NCI-H2196 (cell line): ENCODE results near the gene TEX264.
"Not testable (repeated sequence)": the region's sequence is repeated elsewhere in the genome, so short reads cannot be mapped to it uniquely, and the experiment has no call there.

Experiments
- DNase-seq: peaks from one replicate; lab custom pipeline; 2025; ENCODE audit not compliant: unreplicated experiment; lab: John Stamatoyannopoulos, UW

Gene TEX264

DNA sequence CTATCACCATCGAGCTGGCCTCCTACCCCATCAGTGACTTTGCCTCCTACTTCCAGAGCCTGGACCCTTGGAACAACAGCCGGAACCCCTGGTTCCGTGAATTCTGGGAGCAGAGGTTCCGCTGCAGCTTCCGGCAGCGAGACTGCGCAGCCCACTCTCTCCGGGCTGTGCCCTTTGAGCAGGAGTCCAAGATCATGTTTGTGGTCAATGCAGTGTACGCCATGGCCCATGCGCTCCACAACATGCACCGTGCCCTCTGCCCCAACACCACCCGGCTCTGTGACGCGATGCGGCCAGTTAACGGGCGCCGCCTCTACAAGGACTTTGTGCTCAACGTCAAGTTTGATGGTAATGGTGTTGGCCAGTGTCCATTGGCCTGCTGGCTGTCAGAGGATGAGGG, 41.9 kb downstream of the TEX264 start:
- no peak for DNase-seq

DNA sequence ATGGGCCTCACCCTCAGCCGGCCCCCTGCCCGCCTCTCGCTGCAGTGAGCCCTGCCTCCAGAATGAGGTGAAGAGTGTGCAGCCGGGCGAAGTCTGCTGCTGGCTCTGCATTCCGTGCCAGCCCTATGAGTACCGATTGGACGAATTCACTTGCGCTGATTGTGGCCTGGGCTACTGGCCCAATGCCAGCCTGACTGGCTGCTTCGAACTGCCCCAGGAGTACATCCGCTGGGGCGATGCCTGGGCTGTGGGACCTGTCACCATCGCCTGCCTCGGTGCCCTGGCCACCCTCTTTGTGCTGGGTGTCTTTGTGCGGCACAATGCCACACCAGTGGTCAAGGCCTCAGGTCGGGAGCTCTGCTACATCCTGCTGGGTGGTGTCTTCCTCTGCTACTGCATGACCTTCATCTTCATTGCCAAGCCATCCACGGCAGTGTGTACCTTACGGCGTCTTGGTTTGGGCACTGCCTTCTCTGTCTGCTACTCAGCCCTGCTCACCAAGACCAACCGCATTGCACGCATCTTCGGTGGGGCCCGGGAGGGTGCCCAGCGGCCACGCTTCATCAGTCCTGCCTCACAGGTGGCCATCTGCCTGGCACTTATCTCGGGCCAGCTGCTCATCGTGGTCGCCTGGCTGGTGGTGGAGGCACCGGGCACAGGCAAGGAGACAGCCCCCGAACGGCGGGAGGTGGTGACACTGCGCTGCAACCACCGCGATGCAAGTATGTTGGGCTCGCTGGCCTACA, 44.4 kb downstream of the TEX264 start:
- DNase-seq = no peak

DNA sequence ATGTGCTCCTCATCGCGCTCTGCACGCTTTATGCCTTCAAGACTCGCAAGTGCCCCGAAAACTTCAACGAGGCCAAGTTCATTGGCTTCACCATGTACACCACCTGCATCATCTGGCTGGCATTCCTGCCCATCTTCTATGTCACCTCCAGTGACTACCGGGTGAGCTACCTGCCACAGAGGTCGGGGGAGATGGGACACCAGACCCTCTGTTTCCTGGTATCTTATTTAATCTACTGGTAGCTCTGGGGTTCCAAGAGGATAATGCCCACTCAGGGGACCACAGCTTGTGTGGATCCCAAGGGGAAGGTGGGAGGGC, 44.9 kb downstream of the TEX264 start:
- DNase-seq = no peak

DNA sequence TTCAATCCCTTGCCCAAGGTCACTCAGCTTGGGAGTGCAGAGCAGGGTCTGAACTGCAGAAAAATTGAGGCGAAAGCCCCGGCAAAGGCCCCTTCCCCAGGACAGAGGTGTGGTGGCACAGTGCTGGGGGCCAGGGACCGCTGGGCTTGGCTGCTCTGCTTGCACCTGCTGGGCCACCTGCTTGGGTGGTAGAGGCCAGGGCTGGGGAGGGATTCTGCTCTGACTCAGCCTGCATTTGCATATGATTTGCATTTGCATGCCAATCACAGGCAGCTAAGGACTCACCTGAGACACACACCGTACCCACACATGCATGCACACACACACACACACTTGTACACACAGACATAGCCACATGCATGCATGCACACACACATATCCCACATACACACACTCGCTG, 45.8 kb downstream of the TEX264 start:
- no peak for DNase-seq

- no peak for DNase-seq
Measured at GRCh38 chr3:51717446-51717845, 46.4 kb downstream of the TEX264 start.

DNA sequence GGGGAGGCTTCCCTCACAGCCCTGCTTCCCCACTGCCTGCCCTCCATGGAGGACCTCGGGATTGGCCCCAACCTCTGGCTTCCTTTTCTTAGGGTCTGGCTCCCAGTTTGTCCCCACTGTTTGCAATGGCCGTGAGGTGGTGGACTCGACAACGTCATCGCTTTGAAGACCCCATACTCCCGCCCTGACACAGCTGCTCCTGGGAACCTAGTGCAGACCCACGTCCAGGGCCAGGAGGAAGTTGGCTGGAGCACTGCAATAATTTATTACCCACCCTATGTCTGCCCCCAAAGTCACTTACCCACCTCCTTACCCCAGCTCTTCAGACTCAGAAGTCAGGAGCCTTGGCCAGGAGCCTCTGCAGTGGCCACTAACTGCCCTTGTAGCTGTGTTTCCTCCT, 46.9 kb downstream of the TEX264 start:
- no peak for DNase-seq

- peak; percentile 62 for DNase-seq
Measured at GRCh38 chr3:51718547-51719409, 47.7 kb downstream of the TEX264 start.

DNA sequence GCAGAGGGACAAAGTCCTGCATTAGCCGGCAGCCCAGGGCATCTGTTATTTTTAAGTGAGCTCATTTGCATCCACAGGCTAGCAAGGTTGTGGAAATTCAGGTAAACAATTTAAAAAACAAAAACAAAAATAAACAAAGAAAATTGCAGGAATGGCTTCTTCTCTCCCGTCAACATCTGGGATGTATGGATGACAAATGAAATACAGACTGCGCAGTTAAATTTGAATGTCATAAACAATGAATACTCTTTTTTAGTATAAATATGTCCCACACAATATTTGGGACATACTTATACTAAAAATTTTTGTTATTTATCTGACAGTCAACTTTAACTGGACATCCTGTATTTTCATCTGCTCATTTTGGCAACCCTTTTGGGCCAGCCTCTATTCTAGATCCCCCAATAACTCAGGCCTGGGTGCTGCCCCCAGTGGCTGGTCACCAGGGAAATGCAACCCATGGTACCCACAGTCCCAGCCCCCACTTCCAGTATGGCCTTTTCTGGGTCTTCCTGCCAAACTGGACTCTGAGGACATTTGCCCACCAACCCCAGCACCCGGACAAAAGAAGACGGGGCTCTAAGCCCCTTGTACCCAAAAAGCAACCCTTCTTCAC, 48.5 kb downstream of the TEX264 start:
- DNase-seq = no peak

GRCh38 chr3:51720292-51721061, 49.4 kb downstream of the TEX264 start:
- no peak for DNase-seq

DNA sequence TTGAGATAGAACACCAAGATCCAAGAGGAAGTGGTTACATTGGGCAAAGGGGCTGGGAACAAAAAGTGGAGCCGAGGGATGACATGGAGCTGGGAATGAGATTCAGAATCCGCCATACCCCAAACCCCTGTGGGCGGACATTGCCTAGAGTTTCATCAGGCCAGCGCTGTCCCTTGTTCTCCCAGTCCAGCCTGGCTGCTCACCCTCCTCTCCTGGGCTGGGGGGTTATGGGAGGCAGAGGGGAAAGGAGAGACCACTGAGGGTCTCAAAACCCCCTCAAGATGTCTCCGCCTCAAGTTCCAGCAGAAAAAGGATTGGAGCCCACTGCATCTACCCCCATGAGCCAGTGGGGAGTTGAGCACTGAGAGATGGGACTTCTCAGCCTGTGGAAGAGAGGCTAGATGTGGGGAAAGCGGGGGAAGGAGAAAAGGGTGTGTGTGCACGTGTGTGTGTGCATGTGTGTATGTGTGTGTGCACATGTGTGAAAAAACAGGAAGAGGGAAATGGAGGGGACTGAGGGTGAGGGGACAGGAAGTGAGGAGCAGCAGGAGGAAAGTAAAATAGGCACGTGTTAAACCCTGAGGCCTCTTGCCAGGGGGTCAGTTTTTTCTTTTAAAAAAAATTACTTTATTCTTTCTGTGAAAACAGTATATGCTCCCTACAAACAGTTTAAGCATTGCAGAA, 50.2 kb downstream of the TEX264 start:
- DNase-seq = no peak

DNA sequence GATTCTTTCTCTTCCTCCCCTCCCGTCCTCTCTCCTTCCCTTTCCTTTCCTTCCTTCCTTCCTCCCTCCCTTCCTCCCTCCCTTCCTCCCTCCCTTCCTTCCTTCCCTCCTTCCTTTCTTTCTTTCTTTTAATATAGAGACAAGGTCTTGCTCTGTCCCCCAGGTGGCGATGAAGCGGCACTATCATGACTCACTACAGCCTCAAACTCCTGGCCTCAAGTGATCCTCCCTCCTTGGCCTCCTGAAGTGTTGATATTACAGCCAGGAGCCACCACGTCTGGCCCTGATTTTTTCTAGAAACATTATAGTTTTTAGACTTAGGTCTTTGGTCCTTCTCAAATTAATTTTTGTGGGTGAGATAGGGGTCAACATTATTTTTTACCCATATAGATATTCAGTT, 51.3 kb downstream of the TEX264 start:
- no peak for DNase-seq

- DNase-seq = no peak
Measured at GRCh38 chr3:51727500-51727899, 56.4 kb downstream of the TEX264 start.

- DNase-seq = no peak
Measured at GRCh38 chr3:51729042-51729633, 58.1 kb downstream of the TEX264 start.

DNA sequence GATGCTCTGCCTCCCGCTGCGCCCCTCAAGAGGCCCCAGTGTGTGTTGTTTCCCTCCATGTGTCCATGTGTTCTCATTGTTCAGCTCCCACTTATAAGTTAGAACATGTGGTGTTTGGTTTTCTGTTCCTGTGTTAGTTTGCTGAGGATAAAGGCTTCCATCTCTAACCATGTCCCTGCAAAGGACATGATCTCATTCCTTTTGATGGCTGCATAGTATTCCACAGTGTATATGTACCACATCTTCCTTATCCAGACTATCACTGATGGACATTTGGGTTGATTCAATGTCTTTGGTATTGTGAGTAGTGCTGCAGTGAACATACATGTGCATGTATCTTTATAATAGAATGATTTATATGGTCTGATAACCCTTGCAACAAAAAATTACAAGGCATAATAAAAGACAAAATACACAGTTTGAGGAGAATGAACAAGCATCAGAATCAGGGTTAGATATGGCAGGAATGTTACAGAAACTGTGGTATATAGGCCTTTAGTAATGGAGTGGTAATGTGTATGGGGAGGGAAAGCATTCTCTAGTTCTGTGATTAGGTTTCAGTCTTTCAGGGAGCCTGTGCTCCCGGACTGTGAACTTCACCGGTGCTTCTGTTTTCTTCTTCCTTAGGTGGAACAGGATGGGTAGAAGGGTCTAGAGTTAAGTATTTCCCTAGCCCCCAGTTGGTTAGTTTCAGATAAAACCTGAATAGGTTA, 63.0 kb downstream of the TEX264 start:
- DNase-seq = no peak

DNA sequence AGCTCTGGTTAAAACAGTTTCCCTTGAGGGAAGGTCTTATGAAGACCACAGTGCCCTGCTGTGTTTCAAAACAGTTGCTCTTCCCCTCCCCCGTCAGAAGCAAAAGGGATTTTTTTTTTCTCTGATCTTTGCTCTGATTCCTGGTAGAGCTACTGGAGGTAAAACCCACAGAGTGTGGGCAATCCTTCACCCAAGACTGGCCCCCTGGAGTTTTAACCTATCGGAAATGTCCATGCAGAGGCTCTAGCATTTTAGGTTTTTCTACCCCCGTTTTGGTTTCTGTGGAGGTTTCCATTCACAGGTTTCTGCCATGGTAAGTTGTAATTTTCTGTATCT, 63.5 kb downstream of the TEX264 start:
- no peak for DNase-seq

GRCh38 chr3:51735039-51735438, 64.0 kb downstream of the TEX264 start:
- no peak for DNase-seq

GRCh38 chr3:51735950-51736349, 64.9 kb downstream of the TEX264 start:
- no peak for DNase-seq

GRCh38 chr3:51739110-51739509, 68.1 kb downstream of the TEX264 start:
- no peak for DNase-seq

- DNase-seq = not testable (repeated sequence)
Measured at GRCh38 chr3:51742320-51742719, 71.3 kb downstream of the TEX264 start.

- not testable (repeated sequence) for DNase-seq
Measured at GRCh38 chr3:51742978-51743377, 71.9 kb downstream of the TEX264 start.
